ENCODE data around the gene S100A1.

GRCh38 chr1:153658400-153659174, 30.4 kb downstream of the S100A1 start, which contains the start of gene SNAPIN:
- TF ChIP-seq, protein P1, sequence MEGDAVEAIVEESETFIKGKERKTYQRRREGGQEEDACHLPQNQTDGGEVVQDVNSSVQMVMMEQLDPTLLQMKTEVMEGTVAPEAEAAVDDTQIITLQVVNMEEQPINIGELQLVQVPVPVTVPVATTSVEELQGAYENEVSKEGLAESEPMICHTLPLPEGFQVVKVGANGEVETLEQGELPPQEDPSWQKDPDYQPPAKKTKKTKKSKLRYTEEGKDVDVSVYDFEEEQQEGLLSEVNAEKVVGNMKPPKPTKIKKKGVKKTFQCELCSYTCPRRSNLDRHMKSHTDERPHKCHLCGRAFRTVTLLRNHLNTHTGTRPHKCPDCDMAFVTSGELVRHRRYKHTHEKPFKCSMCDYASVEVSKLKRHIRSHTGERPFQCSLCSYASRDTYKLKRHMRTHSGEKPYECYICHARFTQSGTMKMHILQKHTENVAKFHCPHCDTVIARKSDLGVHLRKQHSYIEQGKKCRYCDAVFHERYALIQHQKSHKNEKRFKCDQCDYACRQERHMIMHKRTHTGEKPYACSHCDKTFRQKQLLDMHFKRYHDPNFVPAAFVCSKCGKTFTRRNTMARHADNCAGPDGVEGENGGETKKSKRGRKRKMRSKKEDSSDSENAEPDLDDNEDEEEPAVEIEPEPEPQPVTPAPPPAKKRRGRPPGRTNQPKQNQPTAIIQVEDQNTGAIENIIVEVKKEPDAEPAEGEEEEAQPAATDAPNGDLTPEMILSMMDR (conservative IDR thresholded peaks at IDR 0.05): no peak
- TF ChIP-seq ZFX (IDR thresholded peaks at IDR 0.05): peak; percentile 85; the same call in 1 of the 2 replicates
